ENCODE data around the gene OBP2B.
"Not testable (repeated sequence)": the region's sequence is repeated elsewhere in the genome, so short reads cannot be mapped to it uniquely, and the experiment has no call there.

The OBP2B gene

GRCh38 chr9:133184971-133185370, 24.1 kb downstream of the OBP2B start:
- peak; percentile 74 for TF ChIP-seq CTCF (IDR thresholded peaks at IDR 0.05; ENCODE audit: insufficient read depth, low read depth, low read length, missing control alignments)
- H3K4me3 ChIP-seq (ENCODE audit: low read length): no peak overlapping the region
- peak; percentile 73 for DNase-seq (ENCODE audit: low read depth)

- DNase-seq (ENCODE audit: low read depth): no peak
- H3K4me3 ChIP-seq (ENCODE audit: low read length): no peak overlapping the region
- no peak for TF ChIP-seq CTCF (IDR thresholded peaks at IDR 0.05; ENCODE audit: insufficient read depth, low read depth, low read length, missing control alignments)
These were observed 26.9 kb downstream of the OBP2B start for GRCh38 chr9:133182151-133182550.

- no peak overlapping the region for H3K4me3 ChIP-seq (ENCODE audit: low read length)
- TF ChIP-seq CTCF (IDR thresholded peaks at IDR 0.05; ENCODE audit: insufficient read depth, low read depth, low read length, missing control alignments): no peak
- DNase-seq (ENCODE audit: low read depth): peak; percentile 9
These were observed 27.5 kb downstream of the OBP2B start for GRCh38 chr9:133181561-133181960.

GRCh38 chr9:133180953-133181352, 28.1 kb downstream of the OBP2B start:
- no peak for TF ChIP-seq CTCF (IDR thresholded peaks at IDR 0.05; ENCODE audit: insufficient read depth, low read depth, low read length, missing control alignments)
- H3K4me3 ChIP-seq (ENCODE audit: low read length): no peak overlapping the region
- no peak for DNase-seq (ENCODE audit: low read depth)

DNA sequence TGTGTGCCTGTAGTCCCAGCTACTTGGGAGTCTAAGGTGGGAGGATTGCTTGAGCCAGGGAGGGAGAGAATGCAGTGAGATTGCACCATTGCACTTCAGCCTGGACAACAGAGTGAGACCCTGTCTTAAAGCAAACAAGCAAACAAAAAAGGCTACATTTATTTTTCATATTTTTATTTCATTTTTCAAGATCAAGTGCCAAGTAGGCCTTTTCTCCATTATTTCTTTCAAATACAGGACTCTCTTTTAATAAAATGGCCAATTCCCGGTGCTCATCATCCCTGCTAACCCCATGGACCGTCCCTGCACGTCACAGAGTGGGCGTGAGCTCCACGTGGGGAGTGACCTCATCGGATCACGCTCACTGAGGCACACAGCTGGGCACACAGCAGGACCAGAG, 36.0 kb downstream of the OBP2B start:
- no peak overlapping the region for H3K4me3 ChIP-seq (ENCODE audit: low read length)
- DNase-seq (ENCODE audit: low read depth): no peak
- TF ChIP-seq CTCF (IDR thresholded peaks at IDR 0.05; ENCODE audit: insufficient read depth, low read depth, low read length, missing control alignments): no peak

GRCh38 chr9:133171161-133171961, 37.7 kb downstream of the OBP2B start:
- TF ChIP-seq CTCF (IDR thresholded peaks at IDR 0.05; ENCODE audit: insufficient read depth, low read depth, low read length, missing control alignments): no peak
- no peak for DNase-seq (ENCODE audit: low read depth)
- H3K4me3 ChIP-seq (ENCODE audit: low read length): no peak overlapping the region

DNA sequence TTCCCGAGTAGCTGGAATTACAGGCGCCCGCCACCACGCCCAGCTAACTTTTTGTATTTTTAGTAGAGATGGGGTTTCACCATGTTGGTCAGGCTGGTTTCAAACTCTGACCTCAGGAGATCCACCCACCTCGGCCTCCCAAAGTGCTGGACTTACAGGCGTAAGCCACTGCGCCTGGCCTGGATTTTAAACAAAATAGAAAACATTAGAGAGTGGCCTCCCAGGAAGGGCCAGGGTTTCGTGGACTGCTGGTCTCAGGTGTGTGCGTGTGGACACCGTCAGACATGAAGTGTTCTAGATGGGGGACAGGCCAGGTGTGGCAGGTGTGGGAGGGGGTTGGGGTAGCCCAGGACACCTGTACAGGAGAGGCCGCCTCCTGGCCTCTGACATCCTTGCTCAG, 38.3 kb downstream of the OBP2B start:
- no peak for DNase-seq (ENCODE audit: low read depth)
- no peak for TF ChIP-seq CTCF (IDR thresholded peaks at IDR 0.05; ENCODE audit: insufficient read depth, low read depth, low read length, missing control alignments)
- no peak overlapping the region for H3K4me3 ChIP-seq (ENCODE audit: low read length)

DNA sequence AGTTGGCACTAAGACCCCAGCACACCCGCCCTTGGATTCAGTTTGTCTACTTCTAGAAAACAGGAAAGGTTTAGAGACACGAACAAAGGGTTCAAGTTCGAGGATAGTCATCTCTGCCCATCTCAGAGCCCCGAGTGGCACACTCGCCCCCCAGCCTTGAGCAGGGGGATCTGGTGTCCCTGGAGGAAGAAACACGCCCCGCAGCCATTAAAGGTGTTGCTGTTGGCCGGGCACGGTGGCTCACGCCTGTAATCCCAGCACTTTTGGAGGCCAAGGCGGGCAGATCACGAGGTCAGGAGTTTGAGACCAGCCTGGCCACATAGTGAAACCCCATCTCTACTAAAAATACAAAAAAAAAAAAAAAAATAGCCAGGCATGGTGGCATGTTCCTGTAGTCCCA, 39.4 kb downstream of the OBP2B start:
- H3K4me3 ChIP-seq (ENCODE audit: low read length); DNase-seq (ENCODE audit: low read depth): not testable (repeated sequence)
